Kidney glomerular epithelial cell (primary cell): Measurements from ENCODE around the gene PCCB.
A peak's percentile ranks its signal among the peaks of the same experiment; 100 is the strongest.
"Not testable (repeated sequence)": the region's sequence is repeated elsewhere in the genome, so short reads cannot be mapped to it uniquely, and the experiment has no call there.

Experiments used
- DNase-seq: peaks from one replicate; lab custom pipeline; 2025; lab: John Stamatoyannopoulos, UW

Gene PCCB

GRCh38 chr3:136250059-136250902 is at the start of gene PCCB:
TSS of gene PCCB (plus strand) at chr3:136250340. CDS start at chr3:136250376, 36 bp downstream.
- DNase-seq = peak; percentile 84

GRCh38 chr3:136207489-136208115 is 42.5 kb upstream of the PCCB start:
- no peak for DNase-seq

- DNase-seq = peak; percentile 50
Observed at GRCh38 chr3:136209921-136210320, 40.2 kb upstream of the PCCB start.

- DNase-seq = no peak
Observed at GRCh38 chr3:136211547-136211946, 38.6 kb upstream of the PCCB start.

- not testable (repeated sequence) for DNase-seq
Observed at GRCh38 chr3:136222746-136223145, 27.4 kb upstream of the PCCB start.

GRCh38 chr3:136232413-136232812 is 17.7 kb upstream of the PCCB start:
- no peak for DNase-seq

GRCh38 chr3:136235545-136235944 is 14.6 kb upstream of the PCCB start:
- no peak for DNase-seq

GRCh38 chr3:136236109-136236508 is 14.0 kb upstream of the PCCB start:
- DNase-seq = no peak

- no peak for DNase-seq
Observed at GRCh38 chr3:136237103-136237502, 13.0 kb upstream of the PCCB start.

- DNase-seq = no peak
Observed at GRCh38 chr3:136237961-136238649, 12.0 kb upstream of the PCCB start.

- no peak for DNase-seq
Observed at GRCh38 chr3:136239094-136239493, 11.0 kb upstream of the PCCB start.

- no peak for DNase-seq
Observed at GRCh38 chr3:136245691-136246090, 4.4 kb upstream of the PCCB start.

GRCh38 chr3:136247436-136247835 is 2.7 kb upstream of the PCCB start:
- DNase-seq = no peak

GRCh38 chr3:136247855-136248590 is 2.1 kb upstream of the PCCB start:
- DNase-seq = no peak

- no peak for DNase-seq
Observed at GRCh38 chr3:136249091-136249490, 1.0 kb upstream of the PCCB start.

GRCh38 chr3:136249593-136249992 is 547 bp upstream of the PCCB start:
- DNase-seq = no peak

- DNase-seq = peak; percentile 52
Observed at GRCh38 chr3:136250903-136251460, 842 bp downstream of the PCCB start.

- DNase-seq = no peak
Observed at GRCh38 chr3:136251511-136251910, 1.4 kb downstream of the PCCB start.

- no peak for DNase-seq
Observed at GRCh38 chr3:136255672-136256406, 5.7 kb downstream of the PCCB start.

GRCh38 chr3:136258199-136258598 is 8.1 kb downstream of the PCCB start:
- DNase-seq = no peak

- no peak for DNase-seq
Observed at GRCh38 chr3:136261826-136262225, 11.7 kb downstream of the PCCB start.
